HepG2 (cell line): ENCODE measurements around the gene BCAS3. TPM values are rescaled to one million over a fixed set of nuclear protein-coding genes. Genes with fewer than 3 reads are reported as not detected.

ENCODE experiments used
- AGO1 ChIP-seq: fragments of 200-400 bp; formaldehyde crosslinking; IDR thresholded peaks from 2 replicates; pipeline ENCODE4 v1.6.1; 2017; ENCODE audit warnings: mild to moderate bottlenecking, low read depth, low read length, moderate library complexity; ENCODE audit not compliant: poor library complexity, severe bottlenecking
- CCAR2 ChIP-seq: fragments of 200-400 bp; formaldehyde crosslinking; optimal IDR thresholded peaks from 2 replicates; pipeline ENCODE3; 2018; ENCODE audit warnings: low read depth, mild to moderate bottlenecking, low read length, moderate library complexity
- GZF1 ChIP-seq: sonication (generic); formaldehyde crosslinking; IDR thresholded peaks from 2 replicates; pipeline ENCODE4 v1.5.1; 2020; ENCODE audit warnings: mild to moderate bottlenecking, missing genetic modification reagents
- KMT2B ChIP-seq: IDR thresholded peaks from 2 replicates; pipeline ENCODE4 v1.6.1; 2016; ENCODE audit warnings: missing genetic modification reagents, missing compliant biosample characterization
- PCBP2 ChIP-seq: fragments of 200-400 bp; formaldehyde crosslinking; optimal IDR thresholded peaks from 2 replicates; pipeline ENCODE3; 2018; ENCODE audit warnings: low read length, low read depth; ENCODE audit not compliant: poor library complexity, severe bottlenecking
- RBAK ChIP-seq: sonication (generic); formaldehyde crosslinking; IDR thresholded peaks from 2 replicates; pipeline ENCODE4 v1.5.1; 2020; ENCODE audit warnings: mild to moderate bottlenecking, missing genetic modification reagents
- RBM39 ChIP-seq: fragments of 200-400 bp; formaldehyde crosslinking; IDR thresholded peaks from one replicate; pipeline ENCODE4 v1.6.1; 2018; ENCODE audit warnings: antibody characterized with exemption, mild to moderate bottlenecking, low read depth, low read length; ENCODE audit not compliant: poor library complexity, severe bottlenecking
- SP5 ChIP-seq: IDR thresholded peaks from 2 replicates; pipeline ENCODE4 v1.6.1; 2016; ENCODE audit warnings: low read depth, borderline replicate concordance
- THAP11 ChIP-seq: IDR thresholded peaks from 2 replicates; pipeline ENCODE4 v1.6.1; 2016; ENCODE audit warnings: missing biosample characterization, missing genetic modification reagents
- TOPORS ChIP-seq: sonication (generic); formaldehyde crosslinking; IDR thresholded peaks from 2 replicates; pipeline ENCODE4 v1.8.0; 2023; ENCODE audit warnings: mild to moderate bottlenecking, missing genetic modification reagents
- TP53 ChIP-seq: sonication (generic); formaldehyde crosslinking; conservative IDR thresholded peaks from 2 replicates; pipeline ENCODE4 v1.4.0; 2020; ENCODE audit warnings: missing genetic modification reagents
- TSC22D2 ChIP-seq: sonication (generic); formaldehyde crosslinking; IDR thresholded peaks from 2 replicates; pipeline ENCODE4 v1.5.1; 2020; ENCODE audit warnings: missing genetic modification reagents, mild to moderate bottlenecking, borderline replicate concordance
- ZNF143 ChIP-seq: sonication (generic); formaldehyde crosslinking; IDR thresholded peaks from 2 replicates; pipeline ENCODE4 v1.4.0; 2020; ENCODE audit warnings: missing genetic modification reagents
- ZNF326 ChIP-seq: sonication (generic); formaldehyde crosslinking; IDR thresholded peaks from 2 replicates; pipeline ENCODE4 v1.4.0; 2020; ENCODE audit warnings: missing genetic modification reagents, borderline replicate concordance
- ZNF660 ChIP-seq: sonication (generic); formaldehyde crosslinking; IDR thresholded peaks from 2 replicates; pipeline ENCODE4 v1.5.1; 2020; ENCODE audit warnings: mild to moderate bottlenecking, low read depth, missing genetic modification reagents, borderline replicate concordance
- ZNF761 ChIP-seq: sonication (generic); formaldehyde crosslinking; conservative IDR thresholded peaks from 2 replicates; pipeline ENCODE4 v1.4.0; 2020; ENCODE audit warnings: mild to moderate bottlenecking, missing genetic modification reagents
- ZNF772 ChIP-seq: sonication (generic); formaldehyde crosslinking; IDR thresholded peaks from 2 replicates; pipeline ENCODE4 v1.5.0; 2020; ENCODE audit warnings: mild to moderate bottlenecking, missing genetic modification reagents
- ZNF883 ChIP-seq: sonication (generic); formaldehyde crosslinking; IDR thresholded peaks from 2 replicates; pipeline ENCODE4 v1.5.1; 2020; ENCODE audit warnings: mild to moderate bottlenecking, missing genetic modification reagents; ENCODE audit errors: not compliant biosample characterization
- polyA plus RNA-seq, 8 experiments: library from polyadenylated mRNA; depleted of rRNA in 3 of 8; stranded (reverse) in 7 of 8; unstranded in 1 of 8; fragments of >200 nt; fragmentation: Illumina TruSeq in 4 of 8; extraction: Trizol in 4 of 8; gene quantifications; 2 replicates each; pipeline versions ENCODE4 v1.2.1 to v1.2.3, GENCODE V29; 2011 to 2016; ENCODE audit warnings: low read depth in 4 of 8, missing spikeins in 1 of 8, mixed read lengths in 1 of 8; ENCODE audit not compliant: insufficient read depth in 1 of 8
- total RNA-seq, 5 experiments: library from RNA; depleted of rRNA; stranded (reverse); fragments of >200 nt; fragmentation: Illumina TruSeq; extraction: Trizol; gene quantifications; 2 replicates each; pipeline ENCODE4 v1.2.3, GENCODE V29; 2016; ENCODE audit warnings: low read depth in 1 of 5
- TF ChIP-seq, protein P1 (sequence below): conservative IDR thresholded peaks from 2 replicates; pipeline ENCODE4 v1.6.1; 2018; ENCODE audit warnings: missing genetic modification reagents
- TF ChIP-seq, protein P2 (sequence below): sonication (generic); formaldehyde crosslinking; IDR thresholded peaks from 2 replicates; pipeline ENCODE4 v1.8.1; 2023; ENCODE audit warnings: missing genetic modification reagents, inconsistent platforms, borderline replicate concordance
- TF ChIP-seq, protein P3 (sequence below): IDR thresholded peaks from 2 replicates; pipeline ENCODE4 v1.6.1; 2016; ENCODE audit warnings: low read depth, control low read depth
- TF ChIP-seq, protein P4 (sequence below): sonication (generic); formaldehyde crosslinking; IDR thresholded peaks from 2 replicates; pipeline ENCODE4 v1.4.0; 2020; ENCODE audit warnings: missing genetic modification reagents
- TF ChIP-seq, protein P5 (sequence below): sonication (generic); formaldehyde crosslinking; IDR thresholded peaks from 2 replicates; pipeline ENCODE4 v1.4.0; 2020; ENCODE audit warnings: missing genetic modification reagents

BCAS3 gene
- total and polyA plus RNA-seq, 2 of the 13 experiments (the other 11 are each of a cell fraction or from before 2014, with no cell fraction given): 10.7 to 11.2 TPM

DNA sequence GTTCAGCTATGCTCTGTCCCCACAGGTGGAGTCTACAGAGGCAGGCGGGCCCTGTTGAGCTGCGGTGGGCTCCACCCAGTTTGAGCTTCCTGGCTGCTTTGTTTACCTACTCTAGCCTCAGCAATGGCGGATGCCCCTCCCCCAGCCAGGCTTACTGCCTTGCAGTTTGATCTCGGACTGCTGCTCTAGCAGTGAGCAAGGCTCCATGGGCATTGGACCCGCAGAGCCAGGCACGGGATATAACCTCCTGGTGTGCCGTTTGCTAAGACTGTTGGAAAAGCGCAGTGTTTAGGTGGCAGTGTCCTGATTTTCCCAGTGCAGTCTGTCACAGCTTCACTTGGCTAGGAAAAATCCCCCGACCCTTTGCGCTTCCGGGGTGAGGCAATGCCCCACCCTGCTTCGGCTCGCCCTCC, 89.1 kb downstream of the BCAS3 start (continued):
- TF ChIP-seq, protein P1, sequence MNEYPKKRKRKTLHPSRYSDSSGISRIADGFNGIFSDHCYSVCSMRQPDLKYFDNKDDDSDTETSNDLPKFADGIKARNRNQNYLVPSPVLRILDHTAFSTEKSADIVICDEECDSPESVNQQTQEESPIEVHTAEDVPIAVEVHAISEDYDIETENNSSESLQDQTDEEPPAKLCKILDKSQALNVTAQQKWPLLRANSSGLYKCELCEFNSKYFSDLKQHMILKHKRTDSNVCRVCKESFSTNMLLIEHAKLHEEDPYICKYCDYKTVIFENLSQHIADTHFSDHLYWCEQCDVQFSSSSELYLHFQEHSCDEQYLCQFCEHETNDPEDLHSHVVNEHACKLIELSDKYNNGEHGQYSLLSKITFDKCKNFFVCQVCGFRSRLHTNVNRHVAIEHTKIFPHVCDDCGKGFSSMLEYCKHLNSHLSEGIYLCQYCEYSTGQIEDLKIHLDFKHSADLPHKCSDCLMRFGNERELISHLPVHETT: no peak
- TF ChIP-seq, protein P2, sequence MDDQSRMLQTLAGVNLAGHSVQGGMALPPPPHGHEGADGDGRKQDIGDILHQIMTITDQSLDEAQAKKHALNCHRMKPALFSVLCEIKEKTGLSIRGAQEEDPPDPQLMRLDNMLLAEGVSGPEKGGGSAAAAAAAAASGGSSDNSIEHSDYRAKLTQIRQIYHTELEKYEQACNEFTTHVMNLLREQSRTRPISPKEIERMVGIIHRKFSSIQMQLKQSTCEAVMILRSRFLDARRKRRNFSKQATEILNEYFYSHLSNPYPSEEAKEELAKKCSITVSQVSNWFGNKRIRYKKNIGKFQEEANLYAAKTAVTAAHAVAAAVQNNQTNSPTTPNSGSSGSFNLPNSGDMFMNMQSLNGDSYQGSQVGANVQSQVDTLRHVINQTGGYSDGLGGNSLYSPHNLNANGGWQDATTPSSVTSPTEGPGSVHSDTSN (CRISPR knock-in tag): no peak
- TF ChIP-seq ZNF761: no peak
- no peak for TF ChIP-seq PCBP2
- TF ChIP-seq, protein P3, sequence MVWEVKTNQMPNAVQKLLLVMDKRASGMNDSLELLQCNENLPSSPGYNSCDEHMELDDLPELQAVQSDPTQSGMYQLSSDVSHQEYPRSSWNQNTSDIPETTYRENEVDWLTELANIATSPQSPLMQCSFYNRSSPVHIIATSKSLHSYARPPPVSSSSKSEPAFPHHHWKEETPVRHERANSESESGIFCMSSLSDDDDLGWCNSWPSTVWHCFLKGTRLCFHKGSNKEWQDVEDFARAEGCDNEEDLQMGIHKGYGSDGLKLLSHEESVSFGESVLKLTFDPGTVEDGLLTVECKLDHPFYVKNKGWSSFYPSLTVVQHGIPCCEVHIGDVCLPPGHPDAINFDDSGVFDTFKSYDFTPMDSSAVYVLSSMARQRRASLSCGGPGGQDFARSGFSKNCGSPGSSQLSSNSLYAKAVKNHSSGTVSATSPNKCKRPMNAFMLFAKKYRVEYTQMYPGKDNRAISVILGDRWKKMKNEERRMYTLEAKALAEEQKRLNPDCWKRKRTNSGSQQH: no peak
- TF ChIP-seq ZNF326: no peak
- TF ChIP-seq, protein P4, sequence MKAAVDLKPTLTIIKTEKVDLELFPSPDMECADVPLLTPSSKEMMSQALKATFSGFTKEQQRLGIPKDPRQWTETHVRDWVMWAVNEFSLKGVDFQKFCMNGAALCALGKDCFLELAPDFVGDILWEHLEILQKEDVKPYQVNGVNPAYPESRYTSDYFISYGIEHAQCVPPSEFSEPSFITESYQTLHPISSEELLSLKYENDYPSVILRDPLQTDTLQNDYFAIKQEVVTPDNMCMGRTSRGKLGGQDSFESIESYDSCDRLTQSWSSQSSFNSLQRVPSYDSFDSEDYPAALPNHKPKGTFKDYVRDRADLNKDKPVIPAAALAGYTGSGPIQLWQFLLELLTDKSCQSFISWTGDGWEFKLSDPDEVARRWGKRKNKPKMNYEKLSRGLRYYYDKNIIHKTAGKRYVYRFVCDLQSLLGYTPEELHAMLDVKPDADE (CRISPR knock-in tag): no peak
- TF ChIP-seq GZF1: no peak
- TF ChIP-seq, protein P5, sequence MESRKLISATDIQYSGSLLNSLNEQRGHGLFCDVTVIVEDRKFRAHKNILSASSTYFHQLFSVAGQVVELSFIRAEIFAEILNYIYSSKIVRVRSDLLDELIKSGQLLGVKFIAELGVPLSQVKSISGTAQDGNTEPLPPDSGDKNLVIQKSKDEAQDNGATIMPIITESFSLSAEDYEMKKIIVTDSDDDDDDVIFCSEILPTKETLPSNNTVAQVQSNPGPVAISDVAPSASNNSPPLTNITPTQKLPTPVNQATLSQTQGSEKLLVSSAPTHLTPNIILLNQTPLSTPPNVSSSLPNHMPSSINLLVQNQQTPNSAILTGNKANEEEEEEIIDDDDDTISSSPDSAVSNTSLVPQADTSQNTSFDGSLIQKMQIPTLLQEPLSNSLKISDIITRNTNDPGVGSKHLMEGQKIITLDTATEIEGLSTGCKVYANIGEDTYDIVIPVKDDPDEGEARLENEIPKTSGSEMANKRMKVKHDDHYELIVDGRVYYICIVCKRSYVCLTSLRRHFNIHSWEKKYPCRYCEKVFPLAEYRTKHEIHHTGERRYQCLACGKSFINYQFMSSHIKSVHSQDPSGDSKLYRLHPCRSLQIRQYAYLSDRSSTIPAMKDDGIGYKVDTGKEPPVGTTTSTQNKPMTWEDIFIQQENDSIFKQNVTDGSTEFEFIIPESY: peak; percentile 81
- no peak; the same call in 1 of the 2 replicates for TF ChIP-seq THAP11
- TF ChIP-seq CCAR2: no peak
- no peak for TF ChIP-seq RBAK (CRISPR knock-in tag)
- no peak for TF ChIP-seq ZNF883
- TF ChIP-seq TSC22D2 (CRISPR knock-in tag): no peak
- TF ChIP-seq KMT2B (CRISPR knock-in tag): no peak
- TF ChIP-seq ZNF772: no peak
- TF ChIP-seq RBM39: no peak
- TF ChIP-seq ZNF660 (CRISPR knock-in tag): no peak
- TF ChIP-seq TP53 (CRISPR knock-in tag): no peak
- TF ChIP-seq SP5 (CRISPR knock-in tag): peak; percentile 74
- no peak for TF ChIP-seq TOPORS (CRISPR knock-in tag)
- TF ChIP-seq ZNF143 (CRISPR knock-in tag): no peak
- TF ChIP-seq AGO1: no peak
